RWPE2 (cell line): ENCODE results near the gene MEF2B.
A peak's percentile ranks its signal among the peaks of the same experiment; 100 is the strongest.

Source experiments
- ATAC-seq: fragments of 200-7000 bp; cut with Tn5 transposase; 3 replicates; pipeline ENCODE4 v1.9.1; 2021; ENCODE audit warnings: low read depth
- DNase-seq: peaks from one replicate; pipeline ENCODE4 v3.0.0-alpha.2; 2020; ENCODE audit warnings: low spot score
- H3K27ac ChIP-seq: fragments of 450-650 bp; 2 replicates; pipeline ENCODE4 v1.5.1; 2017; ENCODE audit warnings: mild to moderate bottlenecking; ENCODE audit not compliant: poor library complexity, severe bottlenecking
- H3K27me3 ChIP-seq: fragments of 250-450 bp; sonication (Bioruptor Pico); 2 replicates; pipeline ENCODE4 v1.5.1; 2021; ENCODE audit warnings: mild to moderate bottlenecking, moderate library complexity; ENCODE audit not compliant: insufficient read depth, poor library complexity, severe bottlenecking
- H3K36me3 ChIP-seq: fragments of 250-450 bp; sonication (Bioruptor Pico); 2 replicates; pipeline ENCODE4 v1.5.1; 2020; ENCODE audit warnings: low read depth, mild to moderate bottlenecking, moderate library complexity
- H3K4me1 ChIP-seq: fragments of 250-450 bp; sonication (Bioruptor Pico); 2 replicates; pipeline ENCODE4 v1.5.1; 2021; ENCODE audit warnings: mild to moderate bottlenecking, moderate library complexity; ENCODE audit not compliant: insufficient read depth, poor library complexity, severe bottlenecking
- H3K4me3 ChIP-seq: fragments of 250-450 bp; sonication (Bioruptor Pico); 2 replicates; pipeline ENCODE4 v1.5.1; 2021; ENCODE audit warnings: mild to moderate bottlenecking, moderate library complexity; ENCODE audit not compliant: severe bottlenecking
- H3K9me3 ChIP-seq: fragments of 250-450 bp; sonication (Bioruptor Pico); 2 replicates; pipeline ENCODE4 v1.5.1; 2021; ENCODE audit warnings: mild to moderate bottlenecking, moderate library complexity; ENCODE audit not compliant: severe bottlenecking
- TF ChIP-seq, protein P1 (sequence below): fragments of 450-650 bp; IDR thresholded peaks from one replicate; pipeline ENCODE4 v1.5.1; 2017; ENCODE audit warnings: mild to moderate bottlenecking, moderate library complexity; ENCODE audit not compliant: poor library complexity, severe bottlenecking

MEF2B gene

DNA sequence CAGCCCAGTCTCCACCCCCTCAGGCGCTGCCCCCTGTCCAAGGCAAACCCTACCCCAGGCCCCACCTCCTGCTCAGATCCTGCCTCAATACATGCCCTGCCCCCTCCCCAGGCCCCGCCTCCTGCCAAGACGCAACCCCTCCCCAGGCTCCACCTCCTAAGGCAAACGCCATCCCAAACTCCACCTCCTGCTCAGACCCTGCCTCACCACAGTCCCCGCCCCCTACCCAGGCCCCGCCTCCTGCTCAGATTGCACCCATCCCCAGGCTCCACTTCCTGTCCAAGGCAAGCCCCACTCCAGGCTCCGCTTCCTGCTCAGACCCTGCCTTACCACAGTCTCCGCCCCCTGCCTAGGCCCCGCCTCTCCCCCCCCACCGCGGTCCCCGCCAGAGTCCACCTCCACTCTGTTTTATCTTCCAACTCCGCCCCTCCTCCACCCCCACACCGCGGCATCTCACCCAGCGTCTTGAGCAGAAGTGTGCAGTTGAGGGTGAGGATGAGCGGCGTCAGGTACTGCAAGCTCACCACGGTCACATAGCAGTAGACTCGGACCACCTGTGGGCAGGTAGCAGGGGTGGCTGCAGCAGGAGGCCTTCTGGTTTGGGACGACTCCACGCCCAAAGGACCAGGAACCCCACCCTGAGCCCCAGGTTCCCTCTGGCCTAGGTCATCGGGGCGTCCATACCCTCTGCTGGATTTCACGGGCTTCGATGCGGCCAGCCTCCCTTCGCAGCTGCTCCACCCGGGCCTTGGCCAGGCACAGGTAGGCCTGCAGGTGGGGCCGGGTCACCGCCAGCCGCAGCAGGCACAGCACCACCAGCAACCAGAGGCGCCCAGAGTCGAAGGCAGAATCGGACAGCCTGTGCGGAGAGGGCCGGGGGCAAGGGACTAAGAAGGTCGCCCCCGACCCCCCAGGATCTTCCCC is 49.5 kb downstream of the MEF2B start:
- ATAC-seq (peak; percentile 66), DNase-seq (no peak)
- Histone ChIP-seq H3K4me3 (no peak overlapping the region), H3K27ac (no peak overlapping the region), H3K36me3 (peaks cover 27% of the 10 kb centered on the region), H3K27me3 (no peaks in the 10 kb centered on the region), H3K4me1 (no peaks in the 10 kb centered on the region), H3K9me3 (peaks cover 11% of the 10 kb centered on the region)
- TF ChIP-seq, protein P1, sequence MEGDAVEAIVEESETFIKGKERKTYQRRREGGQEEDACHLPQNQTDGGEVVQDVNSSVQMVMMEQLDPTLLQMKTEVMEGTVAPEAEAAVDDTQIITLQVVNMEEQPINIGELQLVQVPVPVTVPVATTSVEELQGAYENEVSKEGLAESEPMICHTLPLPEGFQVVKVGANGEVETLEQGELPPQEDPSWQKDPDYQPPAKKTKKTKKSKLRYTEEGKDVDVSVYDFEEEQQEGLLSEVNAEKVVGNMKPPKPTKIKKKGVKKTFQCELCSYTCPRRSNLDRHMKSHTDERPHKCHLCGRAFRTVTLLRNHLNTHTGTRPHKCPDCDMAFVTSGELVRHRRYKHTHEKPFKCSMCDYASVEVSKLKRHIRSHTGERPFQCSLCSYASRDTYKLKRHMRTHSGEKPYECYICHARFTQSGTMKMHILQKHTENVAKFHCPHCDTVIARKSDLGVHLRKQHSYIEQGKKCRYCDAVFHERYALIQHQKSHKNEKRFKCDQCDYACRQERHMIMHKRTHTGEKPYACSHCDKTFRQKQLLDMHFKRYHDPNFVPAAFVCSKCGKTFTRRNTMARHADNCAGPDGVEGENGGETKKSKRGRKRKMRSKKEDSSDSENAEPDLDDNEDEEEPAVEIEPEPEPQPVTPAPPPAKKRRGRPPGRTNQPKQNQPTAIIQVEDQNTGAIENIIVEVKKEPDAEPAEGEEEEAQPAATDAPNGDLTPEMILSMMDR: no peak

DNA sequence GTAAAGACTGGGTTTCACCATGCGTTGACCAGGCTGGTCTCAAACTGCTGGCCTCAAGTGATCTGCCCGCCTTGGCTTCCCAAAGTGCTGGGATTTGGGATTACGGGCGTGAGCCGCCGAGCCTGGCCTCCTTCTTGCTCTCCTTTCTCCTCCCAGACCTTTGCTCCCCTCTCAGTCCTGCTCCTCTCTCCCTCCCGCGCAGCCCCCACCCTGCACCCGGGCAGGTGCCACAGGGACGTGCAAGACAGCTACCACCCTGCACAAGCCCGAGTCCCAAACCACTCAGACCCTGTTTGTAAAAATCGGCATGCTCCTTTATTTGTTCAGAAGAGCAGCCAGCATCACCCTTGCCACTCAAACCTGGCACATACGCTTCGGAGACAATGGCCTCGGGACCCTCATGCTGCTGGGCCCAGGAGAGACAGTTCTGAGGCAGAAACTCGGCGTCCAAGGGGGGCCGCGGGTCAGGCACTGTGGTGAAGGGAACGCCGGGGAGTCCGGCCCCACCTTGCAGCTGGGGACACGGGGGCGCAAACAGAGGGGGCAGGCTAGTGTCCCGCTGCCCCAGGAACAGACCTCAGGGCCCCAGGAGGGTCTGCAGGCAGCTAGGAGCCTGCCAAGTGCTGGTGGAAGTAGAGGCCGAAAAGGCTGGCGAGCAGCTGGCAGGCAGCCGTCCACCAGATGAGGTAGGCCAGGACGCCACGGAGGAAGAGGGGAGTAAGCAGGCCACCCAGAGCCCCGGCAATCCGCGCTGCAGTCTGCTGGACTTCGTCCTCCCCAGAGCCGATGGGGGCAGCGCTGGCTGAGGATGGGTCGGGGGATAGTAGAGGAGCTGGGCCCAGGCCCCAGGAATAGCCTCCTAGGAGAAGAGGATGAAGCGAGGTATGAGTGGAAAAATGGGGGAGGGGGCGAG is 50.5 kb downstream of the MEF2B start:
- H3K36me3 ChIP-seq: peaks cover 26% of the 10 kb centered on the region
- ATAC-seq: no peak

DNA sequence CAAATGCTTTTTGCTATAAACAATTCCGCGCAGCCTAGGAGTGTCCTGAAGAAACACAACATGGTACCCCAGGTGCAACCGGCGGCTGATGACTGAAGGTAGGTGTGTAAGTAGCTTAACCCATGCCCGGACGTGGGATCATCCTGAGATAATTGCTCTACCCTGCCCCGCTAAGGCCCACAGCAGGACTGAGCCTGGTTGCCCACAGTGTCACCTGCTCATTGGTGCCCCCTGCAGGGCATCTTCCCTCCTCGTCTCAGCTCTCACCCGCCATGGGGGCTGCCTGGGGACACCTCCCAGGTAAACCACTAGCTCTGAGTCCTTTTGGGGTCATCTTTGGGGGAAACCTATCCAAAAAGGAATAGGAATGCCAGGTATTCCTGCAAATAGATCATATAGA is 54.1 kb downstream of the MEF2B start:
- Histone ChIP-seq H3K36me3 (peaks cover 7% of the 10 kb centered on the region; the same call in 1 of the 2 replicates), H3K9me3 (no peaks in the 10 kb centered on the region), H3K4me3 (no peak overlapping the region), H3K4me1 (no peaks in the 10 kb centered on the region), H3K27ac (no peak overlapping the region), H3K27me3 (peaks cover under 1% of the 10 kb centered on the region)
- ATAC-seq (no peak), DNase-seq (no peak)
- TF ChIP-seq, protein P1: peak; percentile 8

More for the DNA sequence above, 50.5 kb downstream of the MEF2B start:
- Histone ChIP-seq H3K27me3 (no peaks in the 10 kb centered on the region), H3K9me3 (peaks cover 11% of the 10 kb centered on the region), H3K27ac (no peak overlapping the region), H3K4me1 (no peaks in the 10 kb centered on the region), H3K4me3 (no peak overlapping the region)
- DNase-seq: no peak
- TF ChIP-seq, protein P1: no peak

DNA sequence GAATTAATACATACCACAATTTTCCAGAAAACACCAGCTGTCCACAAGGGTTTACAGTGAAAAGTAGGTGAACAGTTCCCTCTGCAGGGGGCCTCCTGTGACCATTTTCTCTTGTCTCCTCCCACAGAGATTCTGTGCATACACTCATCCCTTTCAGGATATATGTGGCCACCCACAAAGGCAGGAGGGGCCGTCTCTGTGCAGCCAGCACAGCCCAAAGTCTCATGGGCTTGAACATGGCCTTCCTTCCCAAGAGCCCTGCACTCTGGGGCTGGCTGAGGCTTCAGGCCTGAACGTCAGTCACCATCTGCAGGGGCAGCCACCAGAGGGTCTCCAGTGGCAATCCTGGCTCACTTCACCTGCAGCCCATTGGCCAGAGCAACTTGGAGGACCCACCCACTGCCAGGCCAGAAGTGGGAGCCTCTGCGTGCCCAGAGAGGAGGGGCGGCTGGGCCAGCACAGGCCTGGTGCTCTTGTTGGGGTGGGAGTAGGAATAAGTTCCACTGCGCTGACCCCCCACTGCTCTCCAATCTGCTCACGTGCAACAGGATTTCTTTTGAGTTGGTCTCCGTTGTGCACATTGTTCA is 56.9 kb downstream of the MEF2B start:
- TF ChIP-seq, protein P1: no peak
- Histone ChIP-seq H3K36me3 (no peaks in the 10 kb centered on the region), H3K4me3 (no peak overlapping the region), H3K9me3 (no peaks in the 10 kb centered on the region), H3K4me1 (no peaks in the 10 kb centered on the region), H3K27me3 (peaks cover 7% of the 10 kb centered on the region), H3K27ac (no peak overlapping the region)
- ATAC-seq (peak; percentile 56), DNase-seq (no peak)
